Cerebellar nuclear complex (tissue), 1 donor: ENCODE measurements around the gene ELL2.
"Not testable (repeated sequence)": the region's sequence is repeated elsewhere in the genome, so short reads cannot be mapped to it uniquely, and the experiment has no call there.

Experiments used
- DNase-seq, 2 experiments: peaks; one replicate each; lab custom pipeline; 2025; lab: John Stamatoyannopoulos, UW

Gene ELL2

DNA sequence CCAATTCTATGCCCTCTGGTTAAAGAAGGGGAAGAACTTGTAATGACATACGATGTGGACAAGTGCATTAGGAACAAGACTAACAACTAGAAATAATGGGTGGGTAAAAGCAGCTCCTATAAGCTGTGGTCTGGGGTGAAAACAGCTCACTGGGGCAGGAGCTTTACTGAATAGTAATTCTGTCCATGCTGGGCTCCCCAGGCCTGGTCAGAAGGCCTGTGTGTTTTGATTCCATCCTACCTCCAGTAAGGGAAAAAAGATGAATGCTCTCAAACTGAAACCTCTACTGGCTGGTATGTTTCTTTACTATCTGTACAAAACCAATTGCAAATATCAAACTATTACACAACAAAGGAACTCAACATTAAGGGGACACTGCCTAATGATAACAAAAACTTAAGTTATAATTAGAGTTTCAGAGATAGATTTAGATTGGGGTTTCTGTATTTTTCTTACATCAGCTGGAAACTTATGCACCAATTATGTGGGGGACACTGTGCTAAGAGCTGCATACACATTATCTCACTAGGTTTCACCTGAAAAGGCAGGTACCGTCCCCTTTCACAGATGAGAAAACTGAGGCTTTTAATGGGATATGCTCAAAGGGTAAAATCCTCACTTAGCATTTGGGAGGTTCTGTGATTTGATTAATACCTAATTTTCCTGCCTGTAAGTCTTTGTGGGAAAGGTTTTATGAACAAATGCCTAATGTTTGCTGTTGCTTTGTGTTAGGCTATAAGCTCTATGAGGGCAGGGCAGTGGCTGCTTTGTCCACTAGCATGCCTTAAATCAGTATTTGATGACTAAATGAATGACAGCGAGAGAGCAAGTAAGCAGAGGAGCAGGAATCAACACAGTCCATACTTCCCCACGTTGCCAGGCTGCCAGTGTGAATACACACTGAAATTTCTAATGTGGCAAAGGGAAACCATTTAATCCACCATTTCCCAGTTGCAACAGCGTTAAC is 53.6 kb downstream of the ELL2 start:
- no peak for DNase-seq

DNA sequence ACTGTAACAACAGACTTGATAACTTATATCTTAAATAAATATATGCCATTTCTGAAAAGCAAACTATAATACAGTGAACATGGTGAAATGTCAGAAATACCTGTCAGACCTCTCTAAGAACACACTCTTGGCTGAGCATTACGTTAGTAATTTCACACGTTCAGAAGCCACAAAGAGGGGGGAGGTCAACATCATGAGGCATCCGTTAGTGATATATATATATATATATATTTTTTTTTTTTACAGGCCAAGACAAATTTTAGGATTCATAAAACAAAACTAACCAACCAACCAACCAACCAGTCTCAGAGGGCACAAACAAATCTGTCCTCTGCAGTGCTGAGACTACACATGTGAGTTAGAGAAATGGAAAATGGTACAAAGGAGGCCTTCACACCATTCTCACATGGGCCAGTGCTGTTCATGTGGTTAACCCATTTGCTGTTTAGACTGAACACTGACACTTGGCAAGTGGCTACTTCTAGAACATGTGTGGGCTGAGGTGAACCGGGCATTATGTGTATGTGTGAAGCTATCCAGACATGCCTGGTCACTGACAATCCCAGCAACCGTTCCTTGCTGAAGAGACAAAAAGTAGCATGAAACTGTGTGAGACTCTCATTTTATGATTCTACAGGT is 54.5 kb downstream of the ELL2 start:
- DNase-seq, result no peak

DNA sequence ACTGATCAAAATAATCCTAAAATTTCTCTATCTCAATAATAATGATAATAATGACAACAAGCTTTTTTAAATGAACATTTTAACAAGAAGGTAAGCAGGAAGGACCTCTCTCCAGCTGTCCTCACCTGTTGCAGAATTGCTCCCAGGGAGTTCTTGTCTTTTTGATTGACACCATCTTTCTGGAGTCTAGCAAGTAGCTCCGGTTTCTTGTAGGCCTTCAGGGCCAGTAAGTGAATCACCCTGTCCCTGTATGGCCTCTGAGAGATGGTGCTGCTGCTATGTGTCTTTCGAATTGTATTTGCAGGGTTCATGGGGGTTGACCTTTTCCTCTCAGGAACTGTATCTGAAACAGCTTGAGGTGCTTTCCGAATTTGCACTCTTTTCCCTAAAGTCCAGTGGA is 55.3 kb downstream of the ELL2 start:
- DNase-seq, result not testable (repeated sequence)

DNA sequence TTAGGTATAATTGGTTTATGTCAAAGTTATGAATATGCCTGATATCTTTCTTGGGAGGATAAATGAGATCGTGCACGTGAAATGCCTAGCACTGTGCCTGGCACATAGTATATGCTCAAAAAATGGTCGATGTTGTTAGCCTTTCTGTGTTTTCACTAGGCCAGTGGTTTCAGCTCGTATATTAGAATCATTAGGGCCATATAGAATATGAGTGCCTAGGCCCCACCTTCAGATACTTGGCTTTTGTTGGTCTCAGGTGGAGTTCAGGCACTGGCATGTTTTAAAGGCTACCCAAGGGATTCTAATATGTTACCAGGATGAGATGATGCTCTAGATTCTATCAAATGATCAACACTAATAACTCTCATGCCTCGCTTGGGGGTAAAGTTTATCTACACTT is 56.8 kb downstream of the ELL2 start:
- DNase-seq, result no peak

DNA sequence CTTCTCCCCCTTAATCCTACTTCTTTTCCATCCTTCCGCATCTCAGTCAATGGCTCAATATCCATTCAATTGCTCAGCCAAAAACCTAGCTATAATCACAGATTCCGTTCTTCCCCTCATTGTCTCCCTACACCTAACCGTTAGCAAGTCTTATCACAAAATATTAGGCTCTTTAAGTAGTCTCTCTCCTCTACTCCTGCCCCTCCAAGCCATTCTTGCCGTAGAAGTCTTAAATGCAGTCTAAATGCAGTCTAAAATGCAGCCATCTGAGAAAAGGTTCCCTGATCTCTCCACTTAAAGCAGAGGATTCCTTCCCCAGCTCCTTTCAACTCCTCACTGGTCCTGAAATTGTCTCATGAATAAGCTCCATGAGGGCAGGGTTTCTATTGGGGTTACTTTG is 57.8 kb downstream of the ELL2 start:
- DNase-seq, result no peak

DNA sequence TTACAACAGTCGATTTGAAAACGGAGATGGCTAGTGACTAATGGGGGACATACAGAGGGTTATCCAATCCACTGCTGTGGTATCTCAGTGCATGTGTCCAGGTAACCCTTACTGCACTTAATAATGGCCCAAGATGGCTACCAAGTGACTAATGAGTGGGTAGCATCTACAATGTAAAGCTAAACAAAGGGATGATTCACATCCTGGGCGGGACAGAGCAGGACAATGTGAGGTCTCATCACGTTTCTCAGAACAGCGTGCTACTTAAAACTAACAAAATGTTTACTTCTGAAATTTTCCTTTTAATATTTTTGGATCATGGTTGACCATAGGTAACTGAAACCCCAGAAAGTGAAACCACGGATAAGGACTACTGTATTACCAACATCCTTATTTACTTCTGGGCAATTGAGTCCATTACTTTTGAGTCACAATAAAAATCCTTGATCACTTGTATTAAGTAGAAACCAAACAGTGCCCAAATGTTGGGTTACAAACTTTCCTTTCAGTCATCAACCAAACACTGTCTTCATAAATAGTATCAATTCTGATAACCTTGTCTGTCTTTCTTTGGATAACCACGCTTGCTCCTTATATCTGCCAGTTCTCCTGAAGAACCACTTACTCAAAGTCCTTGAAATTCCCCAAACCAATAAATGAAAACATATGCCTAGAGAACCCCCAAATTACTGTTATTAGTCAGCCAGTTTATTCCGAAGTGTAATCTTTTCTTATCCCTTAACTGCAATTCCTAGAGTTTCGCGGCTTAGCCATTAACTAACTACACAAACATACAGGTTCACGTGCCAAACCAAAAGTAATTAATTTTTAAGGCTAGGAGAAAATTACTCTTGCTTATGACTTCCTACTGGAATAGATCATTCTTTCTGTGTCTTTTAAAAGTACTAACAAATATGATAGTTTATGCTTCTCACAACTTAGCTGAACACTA is 59.7 kb downstream of the ELL2 start:
- no peak for DNase-seq

DNA sequence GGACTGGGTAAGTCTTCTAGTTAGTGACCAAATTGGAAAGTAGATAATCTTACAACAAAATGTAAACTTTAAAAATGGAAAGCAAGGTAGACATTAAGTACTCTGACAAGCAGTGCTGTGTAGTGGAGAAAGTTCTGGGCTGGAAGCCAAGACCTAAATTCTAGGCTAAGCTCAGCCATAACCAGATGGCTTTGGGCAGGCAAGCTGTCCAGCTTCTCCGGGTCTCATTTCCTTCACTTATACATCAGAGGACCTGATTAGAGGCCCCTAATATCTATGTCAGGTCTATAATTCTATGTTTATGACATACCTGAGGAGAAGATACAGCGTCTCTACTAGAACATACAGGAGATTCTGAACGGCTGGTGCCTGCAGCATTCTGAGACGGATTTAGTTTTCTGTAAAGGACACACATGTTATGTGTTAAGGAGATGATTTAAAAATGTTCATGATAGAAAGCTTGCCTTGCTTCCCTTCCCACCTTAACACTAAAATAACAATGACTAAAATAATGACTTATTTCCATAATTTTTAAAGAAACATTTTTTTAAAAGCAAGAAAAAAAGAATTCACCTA is 61.2 kb downstream of the ELL2 start:
- peak; percentile 38 to 66 for DNase-seq

DNA sequence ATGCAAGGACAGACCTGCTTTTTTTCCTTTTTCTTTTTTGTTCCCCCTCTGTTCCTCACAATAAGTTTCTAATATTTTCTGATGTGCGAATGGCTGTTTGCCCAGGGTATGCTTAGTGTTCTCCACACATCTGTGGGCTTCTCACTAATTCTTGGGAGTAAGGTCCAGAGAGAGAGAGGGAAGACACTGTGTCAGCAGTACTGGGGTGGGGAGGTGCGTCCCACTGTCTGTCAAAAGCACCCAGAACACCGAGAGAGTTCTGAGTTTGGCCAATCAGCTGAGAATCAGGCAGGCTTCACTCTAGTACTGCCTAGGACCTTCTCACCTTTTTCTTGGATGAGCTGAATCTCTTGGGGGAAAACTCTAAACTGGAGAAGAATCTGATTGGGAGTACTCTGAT is 61.8 kb downstream of the ELL2 start:
- no peak for DNase-seq

DNA sequence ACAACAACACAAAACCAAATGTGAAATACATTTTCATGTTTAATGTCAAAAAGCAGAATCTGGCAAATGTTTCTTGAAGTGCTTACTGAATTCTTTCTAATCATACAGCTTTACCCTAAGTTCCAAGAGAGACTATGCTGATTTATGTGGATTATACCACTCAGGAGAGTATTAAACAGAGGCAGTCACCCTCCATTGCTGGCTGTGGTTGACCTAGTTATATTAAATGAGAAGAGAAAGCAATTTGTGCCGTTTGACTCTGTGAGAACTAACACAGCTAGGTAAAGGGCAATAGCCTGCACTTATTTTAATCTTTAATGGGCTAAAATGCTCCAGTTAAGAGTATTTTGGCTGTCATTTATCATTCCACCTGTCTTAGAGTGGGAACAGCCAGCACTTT is 62.6 kb downstream of the ELL2 start:
- no peak for DNase-seq

DNA sequence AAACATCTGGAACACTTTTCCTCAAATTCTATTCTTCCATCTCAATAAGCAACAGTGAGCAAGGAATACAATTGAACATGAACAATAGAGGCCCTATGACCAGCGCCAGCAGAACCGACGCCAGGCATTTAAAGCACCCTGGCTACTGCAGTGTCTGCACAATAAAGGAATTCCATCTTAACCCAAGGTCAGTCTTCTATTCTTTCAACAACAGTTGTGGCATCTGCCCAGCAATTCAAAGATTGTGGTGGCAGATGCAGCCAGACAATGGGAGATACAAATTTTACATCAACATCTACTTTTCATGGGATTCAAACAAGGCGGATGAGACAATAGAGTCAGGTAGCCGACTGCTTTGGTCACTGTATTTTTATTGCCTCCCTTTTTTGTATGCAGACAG is 65.9 kb downstream of the ELL2 start:
- DNase-seq, result no peak

DNA sequence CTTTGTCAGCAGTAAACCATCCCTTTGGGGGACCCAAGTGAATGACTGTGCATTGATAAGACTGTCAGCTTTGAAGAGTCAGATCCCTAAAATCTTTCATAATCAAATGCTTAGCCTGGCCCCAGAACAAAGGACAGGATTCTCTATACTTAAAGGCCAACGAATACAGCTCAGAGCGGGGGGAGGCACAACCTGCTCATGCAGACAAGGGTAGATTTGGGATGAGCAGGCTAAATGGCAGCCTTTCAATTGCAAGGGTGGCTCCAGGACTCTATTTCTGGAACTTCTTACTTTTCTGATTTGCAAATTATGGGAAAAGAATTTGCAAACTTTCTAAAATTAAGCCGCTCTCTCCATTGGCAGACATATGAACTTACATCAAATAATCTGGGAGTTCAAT is 66.4 kb downstream of the ELL2 start:
- no peak for DNase-seq

DNA sequence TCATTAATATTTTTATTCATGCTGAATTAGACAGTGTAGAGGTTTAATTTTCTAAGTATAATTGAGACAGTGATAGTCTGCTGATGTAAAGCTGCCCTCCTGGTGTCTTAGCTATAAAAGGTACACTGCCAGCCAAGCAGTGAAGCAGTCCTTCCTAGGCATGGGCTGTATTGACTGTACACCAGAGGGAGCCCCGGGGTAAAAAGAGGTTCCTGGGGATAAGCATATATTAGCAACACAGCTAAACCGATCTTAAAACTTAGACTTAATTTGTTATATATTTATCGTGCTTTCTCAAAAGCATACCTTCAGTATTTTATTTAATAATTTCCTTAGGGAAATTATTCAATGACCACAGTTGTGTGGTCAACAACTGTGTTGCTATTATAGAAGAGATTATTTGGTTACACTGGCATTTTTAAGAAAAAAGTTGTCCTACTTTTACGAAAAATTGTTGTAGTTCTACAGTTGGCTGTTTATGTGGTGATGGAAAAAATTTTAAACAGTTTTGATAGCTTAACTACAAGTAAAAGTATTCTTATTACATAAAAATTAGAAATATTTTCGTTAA is 68.8 kb downstream of the ELL2 start:
- no peak for DNase-seq

DNA sequence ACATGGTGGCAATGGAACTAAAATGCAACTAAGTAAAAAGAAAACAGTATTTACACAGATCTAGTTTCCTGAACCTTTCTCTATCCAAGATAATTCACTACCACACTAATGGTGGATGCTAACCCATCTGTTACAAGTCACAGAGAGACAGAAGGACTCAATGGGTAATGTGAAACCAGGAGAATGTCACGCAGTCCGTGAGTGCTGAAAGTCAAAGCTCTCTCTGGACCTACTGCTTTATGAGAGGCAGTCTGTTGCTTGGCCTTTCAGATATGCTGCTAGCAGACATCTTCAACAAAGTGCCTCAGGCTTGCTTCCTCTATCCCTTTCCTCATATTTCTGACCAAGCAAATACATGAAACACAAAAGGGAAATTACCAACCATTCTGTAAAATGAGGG is 70.2 kb downstream of the ELL2 start:
- DNase-seq, result no peak

DNA sequence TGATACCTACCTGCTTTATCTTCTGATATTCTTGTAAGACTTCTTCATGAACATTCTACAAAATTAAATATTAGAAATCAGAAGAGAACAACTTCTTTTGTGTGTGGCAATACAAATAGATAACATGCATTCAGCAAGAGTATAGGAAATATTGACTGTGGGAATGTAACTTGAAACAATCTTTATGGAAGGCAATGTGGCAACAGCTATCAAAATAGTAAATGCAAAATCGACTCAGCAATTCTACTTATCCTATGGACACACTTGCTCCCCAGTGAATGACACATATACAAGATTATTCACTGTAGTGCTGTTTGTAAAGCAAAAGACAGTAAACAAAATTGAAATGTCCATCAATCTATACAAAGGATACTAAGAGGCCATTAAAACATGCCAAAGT is 72.6 kb downstream of the ELL2 start:
- DNase-seq, result no peak

DNA sequence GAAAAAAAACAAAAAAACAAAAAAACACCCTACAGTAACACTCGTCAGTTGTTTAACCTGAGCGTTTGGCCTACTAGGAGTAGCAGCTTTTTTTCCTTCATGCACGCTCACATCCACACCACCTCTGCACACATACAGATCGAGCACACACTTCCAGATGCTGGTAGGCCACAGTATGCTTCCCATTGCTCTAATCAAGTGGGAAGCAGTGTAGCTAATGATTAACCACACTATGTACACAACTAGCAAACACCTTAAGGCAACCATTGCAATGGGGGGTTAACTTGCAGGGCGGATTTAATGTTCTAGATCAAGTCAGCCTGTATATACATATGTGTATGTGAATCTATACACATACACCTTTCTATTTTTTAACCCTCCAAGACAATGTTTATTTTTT is 73.7 kb downstream of the ELL2 start:
- no peak for DNase-seq

DNA sequence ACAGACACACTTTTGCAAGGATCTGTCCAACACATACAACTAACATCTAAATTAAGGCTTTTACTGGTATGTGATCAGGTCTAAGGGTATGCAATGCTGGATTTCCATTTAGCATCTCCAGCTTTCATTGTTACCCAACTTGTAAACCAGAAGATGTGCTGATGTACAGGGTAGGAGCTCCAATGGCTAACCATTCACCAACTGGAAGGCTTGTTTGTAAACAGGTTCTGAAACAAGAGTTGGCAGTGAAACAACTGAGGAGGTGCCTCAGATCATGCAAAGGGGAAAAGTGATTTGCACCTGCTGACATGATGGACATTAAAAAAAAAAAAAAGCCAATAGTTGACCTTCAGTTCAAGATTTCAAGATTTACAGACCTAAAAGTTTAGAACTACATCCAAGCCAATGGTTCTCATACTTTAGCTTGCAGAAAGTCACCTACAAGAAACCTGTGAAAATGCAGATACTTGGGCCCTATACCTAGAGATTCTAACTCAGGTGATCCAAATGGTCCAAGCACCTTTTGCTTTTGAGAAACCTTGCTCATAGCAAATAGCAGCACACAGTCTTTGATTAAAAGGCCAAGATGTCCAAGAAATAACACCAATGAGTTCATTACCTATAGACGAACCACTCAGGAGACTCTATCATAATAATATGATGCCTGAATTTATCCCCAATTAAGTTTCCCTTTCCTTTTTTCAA is 75.2 kb downstream of the ELL2 start:
- DNase-seq, result no peak

DNA sequence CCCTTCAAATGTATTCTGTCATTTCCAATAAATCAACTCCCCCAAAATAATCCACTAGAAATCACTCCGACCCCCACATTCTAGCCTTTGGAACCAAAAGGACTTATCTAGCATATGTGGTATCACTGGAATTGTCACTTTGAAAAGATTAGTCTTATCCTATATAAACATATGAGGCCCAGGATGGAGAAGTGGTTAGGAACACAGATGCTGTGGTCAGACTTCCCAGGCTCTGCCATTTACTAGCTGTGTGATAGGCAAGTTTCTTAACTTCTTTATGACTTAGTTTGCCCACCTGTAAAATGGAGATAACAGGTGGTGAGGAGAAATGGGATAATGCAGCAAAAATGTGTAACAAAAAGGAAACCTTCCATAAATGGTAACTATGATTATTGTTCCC is 77.1 kb downstream of the ELL2 start:
- DNase-seq, result no peak

DNA sequence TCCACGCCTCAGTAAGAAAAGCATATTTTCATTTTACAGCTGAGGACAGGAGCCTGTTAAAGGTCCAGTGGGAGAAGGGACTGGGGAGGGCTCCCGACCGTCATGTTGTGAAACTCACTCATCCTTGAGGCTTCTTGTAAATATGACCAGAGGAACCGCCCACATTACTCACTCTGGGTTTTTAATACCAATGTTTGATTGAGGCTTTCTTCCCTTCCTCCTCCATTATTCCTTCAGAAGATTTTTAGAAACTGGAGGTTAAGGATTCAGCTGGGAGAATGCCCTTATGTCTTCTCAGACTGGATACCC is 77.7 kb downstream of the ELL2 start:
- DNase-seq, result no peak

DNA sequence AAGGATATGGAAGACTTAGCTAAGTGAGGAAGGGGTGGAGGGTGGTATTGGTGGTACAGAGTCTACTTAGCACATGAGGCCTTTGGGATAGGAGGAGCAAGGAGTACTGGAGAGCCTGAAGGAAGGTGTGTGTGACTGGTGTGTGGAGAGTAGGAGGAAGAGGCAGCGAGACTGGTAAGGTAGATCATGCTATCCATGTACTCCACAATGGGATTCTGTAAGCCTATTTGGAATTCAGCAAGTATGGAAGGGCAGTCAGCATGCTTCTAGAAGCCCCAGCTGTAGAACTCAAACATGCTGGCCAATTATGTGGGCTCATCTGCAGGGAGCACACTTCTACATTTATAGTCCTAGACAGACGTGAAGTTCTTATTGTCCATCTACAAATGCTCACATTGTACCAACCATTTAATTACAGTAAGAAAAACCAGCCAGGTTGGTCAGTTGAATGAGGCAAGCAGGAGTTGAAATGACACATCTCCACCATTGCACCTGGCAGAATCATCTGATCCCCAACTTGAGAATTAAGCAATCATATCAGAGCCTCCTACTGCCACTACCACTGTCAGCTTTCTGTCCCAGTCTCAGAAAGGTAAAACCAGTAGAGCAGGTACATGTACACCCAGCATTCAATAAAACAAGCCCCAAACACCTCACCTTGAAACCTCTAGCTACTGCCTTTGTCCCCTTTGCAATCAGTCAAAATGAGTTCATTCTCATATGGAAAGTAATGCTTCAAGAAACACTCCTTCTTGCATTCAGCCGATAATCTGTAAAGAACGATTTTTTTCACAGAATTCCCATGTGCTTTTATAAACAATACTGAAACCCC is 78.2 kb downstream of the ELL2 start:
- no peak for DNase-seq

DNA sequence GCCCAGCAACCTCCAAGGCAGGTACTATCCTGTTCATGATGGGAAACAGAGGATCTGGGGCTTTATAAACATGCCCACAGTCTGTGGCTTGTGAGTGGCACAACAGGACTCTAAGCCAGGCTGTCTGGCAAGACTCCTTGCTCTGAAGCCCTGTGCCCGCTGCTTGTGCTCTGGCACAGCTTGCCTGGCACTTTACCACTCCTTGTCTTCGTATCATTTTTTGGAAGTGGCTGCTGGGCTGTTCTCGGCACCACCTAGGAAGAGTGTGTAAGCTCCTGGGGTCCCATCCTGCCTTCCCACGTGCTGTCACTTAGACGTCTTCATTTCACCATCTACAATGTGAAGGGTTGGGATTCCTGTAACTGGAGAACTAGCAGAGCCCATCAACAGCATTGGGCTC is 79.8 kb downstream of the ELL2 start:
- DNase-seq, result peak; percentile 11 to 76
